Neutrophil (primary cell): ENCODE measurements around the gene PIAS1.

Experiments
- H3K27ac ChIP-seq: fragments of 200-600 bp; sonication (generic); 2 replicates; pipeline ENCODE4 v1.5.1; 2016; ENCODE audit warnings: mild to moderate bottlenecking, moderate library complexity
- H3K27me3 ChIP-seq: fragments of 200-600 bp; sonication (generic); 2 replicates; pipeline ENCODE4 v1.6.0; 2016; ENCODE audit warnings: mild to moderate bottlenecking
- H3K36me3 ChIP-seq: fragments of 200-600 bp; sonication (generic); 2 replicates; pipeline ENCODE4 v1.5.1; 2017
- H3K4me1 ChIP-seq, 2 experiments: fragments of 200-600 bp in 1 of 2; sonication (generic) in 1 of 2; 1 replicate in 1 of 2; 2 replicates in 1 of 2; pipeline versions ENCODE4 v1.5.1 to v1.6.1; 2013 to 2016; ENCODE audit warnings: low read depth in 1 of 2, low read length in 1 of 2, mild to moderate bottlenecking in 1 of 2, moderate library complexity in 1 of 2; ENCODE audit not compliant: control insufficient read depth in 1 of 2, insufficient read depth in 1 of 2
- H3K4me3 ChIP-seq, 2 experiments: fragments of 200-600 bp in 1 of 2; sonication (generic) in 1 of 2; 1 replicate in 1 of 2; 2 replicates in 1 of 2; pipeline ENCODE4 v1.5.1; 2013 to 2016; ENCODE audit warnings: low read depth in 1 of 2, low read length in 1 of 2, mild to moderate bottlenecking in 1 of 2, moderate library complexity in 1 of 2
- H3K9me3 ChIP-seq: fragments of 200-600 bp; sonication (generic); 2 replicates; pipeline ENCODE4 v1.5.1; 2016
- CTCF ChIP-seq: fragments of 200-600 bp; sonication (generic); IDR thresholded peaks from 2 replicates; pipeline ENCODE4 v1.5.1; 2016; ENCODE audit warnings: antibody characterized with exemption

Gene PIAS1

GRCh38 chr15:68186671-68187397 is 132.7 kb downstream of the PIAS1 start:
- peaks cover 12 to 28% of the 10 kb centered on the region in 2 experiments for H3K4me1 ChIP-seq
- no peaks in the 10 kb centered on the region for H3K9me3 ChIP-seq
- H3K27me3 ChIP-seq, result no peaks in the 10 kb centered on the region
- TF ChIP-seq CTCF, result no peak
- peak overlapping the region; percentile 74 for H3K27ac ChIP-seq
- no peak overlapping the region for H3K4me3 ChIP-seq
- peaks cover 92% of the 10 kb centered on the region for H3K36me3 ChIP-seq

GRCh38 chr15:68187559-68187958 is 133.4 kb downstream of the PIAS1 start:
- TF ChIP-seq CTCF, result no peak
- Histone ChIP-seq H3K9me3 (no peaks in the 10 kb centered on the region), H3K36me3 (peaks cover 93% of the 10 kb centered on the region), H3K4me1 (peaks cover 12 to 27% of the 10 kb centered on the region in 2 experiments), H3K4me3 (no peak overlapping the region), H3K27me3 (no peaks in the 10 kb centered on the region), H3K27ac (no peak overlapping the region)

- H3K27me3 ChIP-seq, result no peaks in the 10 kb centered on the region
- no peak overlapping the region for H3K27ac ChIP-seq
- H3K36me3 ChIP-seq, result peaks cover 93% of the 10 kb centered on the region
- no peaks in the 10 kb centered on the region for H3K9me3 ChIP-seq
- no peak overlapping the region for H3K4me3 ChIP-seq
- no peak for TF ChIP-seq CTCF
- peaks cover 12 to 22% of the 10 kb centered on the region in 2 experiments for H3K4me1 ChIP-seq
Observed at GRCh38 chr15:68188647-68189046, 134.5 kb downstream of the PIAS1 start.

- TF ChIP-seq CTCF, result no peak
- Histone ChIP-seq H3K4me3 (no peak overlapping the region), H3K4me1 (peaks cover 7 to 11% of the 10 kb centered on the region in 2 experiments), H3K36me3 (peaks cover 90% of the 10 kb centered on the region), H3K27ac (peak overlapping the region; percentile 1), H3K9me3 (no peaks in the 10 kb centered on the region), H3K27me3 (no peaks in the 10 kb centered on the region)
Observed at GRCh38 chr15:68190048-68190447, 135.9 kb downstream of the PIAS1 start.

- peak overlapping the region; percentile 5 for H3K27ac ChIP-seq
- H3K4me1 ChIP-seq, result no peaks in the 10 kb centered on the region
- no peaks in the 10 kb centered on the region for H3K27me3 ChIP-seq
- no peak for TF ChIP-seq CTCF
- H3K4me3 ChIP-seq, result no peak overlapping the region
- peaks cover 93% of the 10 kb centered on the region for H3K36me3 ChIP-seq
- H3K9me3 ChIP-seq, result no peaks in the 10 kb centered on the region
Observed at GRCh38 chr15:68191555-68191954, 137.4 kb downstream of the PIAS1 start.
